ENCODE data around the gene POR.

POR gene

DNA sequence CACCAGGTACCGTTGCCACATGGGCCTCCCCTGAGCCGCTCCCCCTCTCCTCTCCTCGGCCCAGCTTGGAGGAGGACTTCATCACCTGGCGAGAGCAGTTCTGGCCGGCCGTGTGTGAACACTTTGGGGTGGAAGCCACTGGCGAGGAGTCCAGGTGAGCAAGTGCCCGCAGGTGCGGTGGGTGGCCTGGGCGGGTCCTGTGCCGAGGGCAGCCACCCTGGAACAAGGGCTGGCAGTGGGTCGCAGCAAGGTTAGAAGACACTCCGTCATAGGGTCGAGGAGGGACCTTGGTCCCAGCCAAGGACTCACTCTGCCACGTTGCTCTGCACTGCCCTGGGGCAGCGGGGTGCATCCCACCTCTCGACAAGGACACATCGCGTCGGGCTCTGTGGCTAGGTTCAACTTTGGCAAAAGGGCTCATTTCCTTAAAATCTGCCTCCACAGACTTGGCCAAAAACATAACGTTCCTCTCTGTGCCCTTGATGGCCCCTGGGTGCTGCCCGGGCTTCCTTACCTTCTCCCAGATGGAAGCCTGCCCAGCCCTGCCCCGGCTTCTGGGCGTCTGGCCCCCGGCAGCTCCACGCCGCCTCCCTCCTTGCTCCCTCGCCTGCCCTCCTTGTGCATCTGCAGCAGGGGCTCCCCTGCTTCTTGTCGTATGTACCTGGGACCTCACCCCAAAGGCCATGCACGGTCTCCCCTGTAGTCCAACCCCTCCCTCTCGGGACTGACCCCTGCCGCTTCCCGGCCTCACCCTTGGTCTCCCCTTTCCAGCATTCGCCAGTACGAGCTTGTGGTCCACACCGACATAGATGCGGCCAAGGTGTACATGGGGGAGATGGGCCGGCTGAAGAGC lies 66.7 kb downstream of the POR start:
- no peak for ATAC-seq
- no peak for TF ChIP-seq ARNTL (CRISPR knock-in tag; IDR thresholded peaks at IDR 0.05; ENCODE audit: borderline replicate concordance, low read depth)
- TF ChIP-seq, protein P1, sequence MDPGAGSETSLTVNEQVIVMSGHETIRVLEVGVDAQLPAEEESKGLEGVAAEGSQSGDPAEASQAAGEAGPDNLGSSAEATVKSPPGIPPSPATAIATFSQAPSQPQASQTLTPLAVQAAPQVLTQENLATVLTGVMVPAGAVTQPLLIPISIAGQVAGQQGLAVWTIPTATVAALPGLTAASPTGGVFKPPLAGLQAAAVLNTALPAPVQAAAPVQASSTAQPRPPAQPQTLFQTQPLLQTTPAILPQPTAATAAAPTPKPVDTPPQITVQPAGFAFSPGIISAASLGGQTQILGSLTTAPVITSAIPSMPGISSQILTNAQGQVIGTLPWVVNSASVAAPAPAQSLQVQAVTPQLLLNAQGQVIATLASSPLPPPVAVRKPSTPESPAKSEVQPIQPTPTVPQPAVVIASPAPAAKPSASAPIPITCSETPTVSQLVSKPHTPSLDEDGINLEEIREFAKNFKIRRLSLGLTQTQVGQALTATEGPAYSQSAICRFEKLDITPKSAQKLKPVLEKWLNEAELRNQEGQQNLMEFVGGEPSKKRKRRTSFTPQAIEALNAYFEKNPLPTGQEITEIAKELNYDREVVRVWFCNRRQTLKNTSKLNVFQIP (CRISPR knock-in tag; IDR thresholded peaks at IDR 0.05; ENCODE audit: borderline replicate concordance, low read depth): no peak
- no peak for TF ChIP-seq ZNF70 (CRISPR knock-in tag; IDR thresholded peaks at IDR 0.05)
- no peak for TF ChIP-seq ZNF8 (CRISPR knock-in tag; IDR thresholded peaks at IDR 0.05)
- TF ChIP-seq PPARA (CRISPR knock-in tag; IDR thresholded peaks at IDR 0.05; ENCODE audit: borderline replicate concordance): no peak
- TF ChIP-seq, protein P2, sequence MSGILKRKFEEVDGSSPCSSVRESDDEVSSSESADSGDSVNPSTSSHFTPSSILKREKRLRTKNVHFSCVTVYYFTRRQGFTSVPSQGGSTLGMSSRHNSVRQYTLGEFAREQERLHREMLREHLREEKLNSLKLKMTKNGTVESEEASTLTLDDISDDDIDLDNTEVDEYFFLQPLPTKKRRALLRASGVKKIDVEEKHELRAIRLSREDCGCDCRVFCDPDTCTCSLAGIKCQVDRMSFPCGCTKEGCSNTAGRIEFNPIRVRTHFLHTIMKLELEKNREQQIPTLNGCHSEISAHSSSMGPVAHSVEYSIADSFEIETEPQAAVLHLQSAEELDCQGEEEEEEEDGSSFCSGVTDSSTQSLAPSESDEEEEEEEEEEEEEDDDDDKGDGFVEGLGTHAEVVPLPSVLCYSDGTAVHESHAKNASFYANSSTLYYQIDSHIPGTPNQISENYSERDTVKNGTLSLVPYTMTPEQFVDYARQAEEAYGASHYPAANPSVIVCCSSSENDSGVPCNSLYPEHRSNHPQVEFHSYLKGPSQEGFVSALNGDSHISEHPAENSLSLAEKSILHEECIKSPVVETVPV (CRISPR knock-in tag; IDR thresholded peaks at IDR 0.05): no peak
- no peak for TF ChIP-seq TOX (CRISPR knock-in tag; IDR thresholded peaks at IDR 0.05; ENCODE audit: borderline replicate concordance)
- TF ChIP-seq TCF4 (CRISPR knock-in tag; IDR thresholded peaks at IDR 0.05; ENCODE audit: borderline replicate concordance): no peak
- no peak for TF ChIP-seq ZFP30 (CRISPR knock-in tag; IDR thresholded peaks at IDR 0.05)
- TF ChIP-seq OSR1 (CRISPR knock-in tag; IDR thresholded peaks at IDR 0.05): no peak
- TF ChIP-seq, protein P3, sequence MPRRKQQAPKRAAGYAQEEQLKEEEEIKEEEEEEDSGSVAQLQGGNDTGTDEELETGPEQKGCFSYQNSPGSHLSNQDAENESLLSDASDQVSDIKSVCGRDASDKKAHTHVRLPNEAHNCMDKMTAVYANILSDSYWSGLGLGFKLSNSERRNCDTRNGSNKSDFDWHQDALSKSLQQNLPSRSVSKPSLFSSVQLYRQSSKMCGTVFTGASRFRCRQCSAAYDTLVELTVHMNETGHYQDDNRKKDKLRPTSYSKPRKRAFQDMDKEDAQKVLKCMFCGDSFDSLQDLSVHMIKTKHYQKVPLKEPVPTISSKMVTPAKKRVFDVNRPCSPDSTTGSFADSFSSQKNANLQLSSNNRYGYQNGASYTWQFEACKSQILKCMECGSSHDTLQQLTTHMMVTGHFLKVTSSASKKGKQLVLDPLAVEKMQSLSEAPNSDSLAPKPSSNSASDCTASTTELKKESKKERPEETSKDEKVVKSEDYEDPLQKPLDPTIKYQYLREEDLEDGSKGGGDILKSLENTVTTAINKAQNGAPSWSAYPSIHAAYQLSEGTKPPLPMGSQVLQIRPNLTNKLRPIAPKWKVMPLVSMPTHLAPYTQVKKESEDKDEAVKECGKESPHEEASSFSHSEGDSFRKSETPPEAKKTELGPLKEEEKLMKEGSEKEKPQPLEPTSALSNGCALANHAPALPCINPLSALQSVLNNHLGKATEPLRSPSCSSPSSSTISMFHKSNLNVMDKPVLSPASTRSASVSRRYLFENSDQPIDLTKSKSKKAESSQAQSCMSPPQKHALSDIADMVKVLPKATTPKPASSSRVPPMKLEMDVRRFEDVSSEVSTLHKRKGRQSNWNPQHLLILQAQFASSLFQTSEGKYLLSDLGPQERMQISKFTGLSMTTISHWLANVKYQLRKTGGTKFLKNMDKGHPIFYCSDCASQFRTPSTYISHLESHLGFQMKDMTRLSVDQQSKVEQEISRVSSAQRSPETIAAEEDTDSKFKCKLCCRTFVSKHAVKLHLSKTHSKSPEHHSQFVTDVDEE (CRISPR knock-in tag; IDR thresholded peaks at IDR 0.05): no peak
- TF ChIP-seq, protein P4, sequence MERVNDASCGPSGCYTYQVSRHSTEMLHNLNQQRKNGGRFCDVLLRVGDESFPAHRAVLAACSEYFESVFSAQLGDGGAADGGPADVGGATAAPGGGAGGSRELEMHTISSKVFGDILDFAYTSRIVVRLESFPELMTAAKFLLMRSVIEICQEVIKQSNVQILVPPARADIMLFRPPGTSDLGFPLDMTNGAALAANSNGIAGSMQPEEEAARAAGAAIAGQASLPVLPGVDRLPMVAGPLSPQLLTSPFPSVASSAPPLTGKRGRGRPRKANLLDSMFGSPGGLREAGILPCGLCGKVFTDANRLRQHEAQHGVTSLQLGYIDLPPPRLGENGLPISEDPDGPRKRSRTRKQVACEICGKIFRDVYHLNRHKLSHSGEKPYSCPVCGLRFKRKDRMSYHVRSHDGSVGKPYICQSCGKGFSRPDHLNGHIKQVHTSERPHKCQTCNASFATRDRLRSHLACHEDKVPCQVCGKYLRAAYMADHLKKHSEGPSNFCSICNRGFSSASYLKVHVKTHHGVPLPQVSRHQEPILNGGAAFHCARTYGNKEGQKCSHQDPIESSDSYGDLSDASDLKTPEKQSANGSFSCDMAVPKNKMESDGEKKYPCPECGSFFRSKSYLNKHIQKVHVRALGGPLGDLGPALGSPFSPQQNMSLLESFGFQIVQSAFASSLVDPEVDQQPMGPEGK (CRISPR knock-in tag; IDR thresholded peaks at IDR 0.05; ENCODE audit: borderline replicate concordance): no peak
- no peak for TF ChIP-seq ZFP3 (CRISPR knock-in tag; IDR thresholded peaks at IDR 0.05)
- TF ChIP-seq BACH2 (CRISPR knock-in tag; IDR thresholded peaks at IDR 0.05; ENCODE audit: borderline replicate concordance): no peak
- TF ChIP-seq, protein P5, sequence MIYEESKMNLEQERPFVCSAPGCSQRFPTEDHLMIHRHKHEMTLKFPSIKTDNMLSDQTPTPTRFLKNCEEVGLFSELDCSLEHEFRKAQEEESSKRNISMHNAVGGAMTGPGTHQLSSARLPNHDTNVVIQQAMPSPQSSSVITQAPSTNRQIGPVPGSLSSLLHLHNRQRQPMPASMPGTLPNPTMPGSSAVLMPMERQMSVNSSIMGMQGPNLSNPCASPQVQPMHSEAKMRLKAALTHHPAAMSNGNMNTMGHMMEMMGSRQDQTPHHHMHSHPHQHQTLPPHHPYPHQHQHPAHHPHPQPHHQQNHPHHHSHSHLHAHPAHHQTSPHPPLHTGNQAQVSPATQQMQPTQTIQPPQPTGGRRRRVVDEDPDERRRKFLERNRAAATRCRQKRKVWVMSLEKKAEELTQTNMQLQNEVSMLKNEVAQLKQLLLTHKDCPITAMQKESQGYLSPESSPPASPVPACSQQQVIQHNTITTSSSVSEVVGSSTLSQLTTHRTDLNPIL (CRISPR knock-in tag; IDR thresholded peaks at IDR 0.05; ENCODE audit: low read depth): no peak
- no peak for TF ChIP-seq ZNF565 (CRISPR knock-in tag; conservative IDR thresholded peaks at IDR 0.05; ENCODE audit: low read depth)
- no peak for TF ChIP-seq RARB (CRISPR knock-in tag; IDR thresholded peaks at IDR 0.05)

DNA sequence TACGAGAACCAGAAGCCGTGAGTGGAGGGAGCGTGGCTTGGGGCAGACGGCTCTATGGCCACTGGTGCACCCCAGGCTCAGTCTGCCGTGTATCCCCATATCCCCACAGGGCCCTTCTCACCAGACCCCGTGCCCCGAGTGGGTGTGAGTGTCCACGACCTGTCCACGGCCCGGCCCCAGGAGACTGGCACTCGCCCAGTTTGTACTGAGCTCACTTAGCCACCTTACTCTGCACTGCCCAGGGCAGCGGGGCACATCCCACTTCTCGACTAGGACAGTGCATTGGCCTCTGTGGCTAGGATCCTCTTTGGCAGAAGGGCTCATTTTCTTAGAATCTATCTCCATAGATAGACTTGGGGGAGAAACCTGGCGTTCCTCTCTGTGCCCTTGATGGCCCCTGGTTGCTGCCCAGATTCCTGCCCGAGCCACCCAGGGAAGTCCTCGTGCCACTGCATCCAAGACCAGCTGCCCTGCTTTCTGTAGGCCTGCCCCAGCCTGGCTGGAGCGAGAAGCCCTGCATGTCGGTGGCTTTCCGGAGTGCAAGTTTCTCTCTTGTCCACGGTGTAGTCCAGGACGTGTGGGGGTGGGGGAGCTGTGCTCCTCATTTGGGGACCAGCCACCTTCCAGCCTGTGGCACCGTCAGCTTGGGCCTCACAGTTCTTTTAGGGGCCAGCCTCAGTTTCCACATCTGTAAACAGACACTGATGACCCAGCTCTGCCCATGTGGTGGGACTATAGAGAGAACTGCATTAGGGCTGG lies 67.5 kb downstream of the POR start:
- ATAC-seq: no peak; the same call in 2 of the 3 replicates
- TF ChIP-seq, protein P1 (CRISPR knock-in tag; IDR thresholded peaks at IDR 0.05; ENCODE audit: borderline replicate concordance, low read depth): no peak
- no peak for TF ChIP-seq TCF4 (CRISPR knock-in tag; IDR thresholded peaks at IDR 0.05; ENCODE audit: borderline replicate concordance)
- TF ChIP-seq TOX (CRISPR knock-in tag; IDR thresholded peaks at IDR 0.05; ENCODE audit: borderline replicate concordance): no peak
- TF ChIP-seq, protein P4 (CRISPR knock-in tag; IDR thresholded peaks at IDR 0.05; ENCODE audit: borderline replicate concordance): no peak
- TF ChIP-seq GLIS3 (CRISPR knock-in tag; IDR thresholded peaks at IDR 0.05): no peak
- TF ChIP-seq BACH2 (CRISPR knock-in tag; IDR thresholded peaks at IDR 0.05; ENCODE audit: borderline replicate concordance): no peak
- TF ChIP-seq ZC3H10 (CRISPR knock-in tag; IDR thresholded peaks at IDR 0.05): no peak
- TF ChIP-seq PPARA (CRISPR knock-in tag; IDR thresholded peaks at IDR 0.05; ENCODE audit: borderline replicate concordance): no peak
- no peak for TF ChIP-seq ZNF8 (CRISPR knock-in tag; IDR thresholded peaks at IDR 0.05)
- TF ChIP-seq, protein P5 (CRISPR knock-in tag; IDR thresholded peaks at IDR 0.05; ENCODE audit: low read depth): no peak
